HG02763 (cell line): ENCODE measurements around the gene CTTNBP2.

ENCODE experiments used
- ATAC-seq: cut with Tn5 transposase; IDR thresholded peaks from one replicate; pipeline ENCODE4 v1.9.1; 2021; ENCODE audit warnings: mild to moderate bottlenecking, moderate library complexity; ENCODE audit not compliant: unreplicated experiment

Gene CTTNBP2

GRCh38 chr7:117873310-117874190 lies at the start of gene CTTNBP2:
Gene CTTNBP2 (minus strand): TSS chr7:117873441. CDS start chr7:117873415, 26 bp downstream.
- ATAC-seq, result no peak

- no peak for ATAC-seq
These were observed 43.1 kb upstream of the CTTNBP2 start for GRCh38 chr7:117916309-117916708.

GRCh38 chr7:117912421-117912820 lies 39.2 kb upstream of the CTTNBP2 start:
- ATAC-seq, result no peak

- ATAC-seq, result no peak
These were observed 35.0 kb upstream of the CTTNBP2 start for GRCh38 chr7:117908031-117908795.

DNA sequence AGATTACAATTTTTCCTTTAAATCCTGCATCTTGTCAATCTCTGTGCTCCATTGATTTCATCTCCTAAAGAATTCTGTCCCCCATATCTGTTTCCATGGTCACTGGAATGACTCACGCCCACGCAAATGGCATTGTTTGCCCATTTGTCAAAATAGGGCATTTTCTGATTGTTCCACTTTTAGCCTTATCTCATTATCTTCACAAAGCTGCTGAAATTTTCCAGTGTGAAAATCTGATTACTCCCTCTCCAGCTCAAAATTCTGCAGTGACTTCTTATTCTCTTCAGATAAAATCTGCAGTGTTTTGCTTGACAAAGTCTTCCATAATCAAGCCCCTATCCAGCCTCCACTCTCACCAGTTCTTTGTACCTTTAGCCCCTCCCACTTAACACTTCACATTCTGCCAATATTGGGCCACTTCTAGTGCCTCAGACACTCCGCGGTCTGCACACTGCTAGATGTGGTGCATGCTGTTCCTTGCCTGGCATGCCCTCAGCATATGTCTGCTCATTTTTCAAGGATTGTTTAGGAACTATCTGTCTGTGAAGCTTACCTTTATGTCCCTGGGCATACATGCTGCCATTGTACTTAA lies 33.9 kb upstream of the CTTNBP2 start:
- no peak for ATAC-seq

DNA sequence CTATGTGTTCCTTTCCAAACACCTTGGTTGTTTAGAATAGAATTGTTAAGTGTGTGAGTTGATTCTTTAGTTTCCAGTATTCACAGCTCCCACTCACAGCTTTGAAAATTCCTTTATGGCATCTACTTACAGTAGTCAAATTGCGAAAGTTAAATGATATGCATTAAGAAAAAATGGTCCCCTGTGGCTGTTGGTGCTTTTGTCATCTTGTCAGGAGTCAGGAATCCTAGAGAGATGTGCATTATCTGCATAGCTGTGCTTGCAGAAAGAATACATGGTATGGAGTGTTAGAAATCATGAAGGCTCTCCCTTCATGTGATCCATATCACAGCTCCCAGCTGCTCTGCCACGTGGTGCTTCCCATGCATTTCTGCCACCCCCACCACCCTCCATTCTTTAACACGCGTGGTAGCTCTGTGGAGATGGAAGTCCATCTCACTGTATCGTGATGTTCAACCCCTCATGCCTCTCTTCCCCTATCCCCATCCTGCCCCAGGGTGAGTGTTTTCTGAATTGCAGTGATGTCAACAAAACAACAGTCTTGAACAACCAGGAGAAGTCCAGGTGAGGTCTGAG lies 29.2 kb upstream of the CTTNBP2 start:
- ATAC-seq, result no peak

- ATAC-seq, result no peak
These were observed 28.0 kb upstream of the CTTNBP2 start for GRCh38 chr7:117901089-117901797.

DNA sequence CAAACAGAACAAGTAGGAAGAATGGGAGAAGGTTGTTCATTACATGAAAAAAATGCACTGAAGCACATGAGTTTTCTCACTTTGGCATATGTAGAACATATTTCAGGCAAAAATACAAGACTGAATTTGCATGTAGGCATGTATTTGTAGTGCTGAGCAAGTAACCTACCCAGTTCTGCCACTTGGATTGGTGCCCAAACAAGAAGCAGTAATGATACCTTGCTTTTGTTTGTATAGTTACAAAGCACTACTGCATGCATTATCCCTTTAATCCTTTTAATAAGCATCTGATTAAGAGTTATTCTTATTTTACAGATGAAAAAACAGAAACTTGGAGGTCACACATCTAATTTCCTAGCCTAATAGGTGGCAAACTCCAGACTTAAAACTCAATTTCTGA lies 23.1 kb upstream of the CTTNBP2 start:
- no peak for ATAC-seq

GRCh38 chr7:117895276-117895675 lies 22.0 kb upstream of the CTTNBP2 start:
- ATAC-seq, result no peak

DNA sequence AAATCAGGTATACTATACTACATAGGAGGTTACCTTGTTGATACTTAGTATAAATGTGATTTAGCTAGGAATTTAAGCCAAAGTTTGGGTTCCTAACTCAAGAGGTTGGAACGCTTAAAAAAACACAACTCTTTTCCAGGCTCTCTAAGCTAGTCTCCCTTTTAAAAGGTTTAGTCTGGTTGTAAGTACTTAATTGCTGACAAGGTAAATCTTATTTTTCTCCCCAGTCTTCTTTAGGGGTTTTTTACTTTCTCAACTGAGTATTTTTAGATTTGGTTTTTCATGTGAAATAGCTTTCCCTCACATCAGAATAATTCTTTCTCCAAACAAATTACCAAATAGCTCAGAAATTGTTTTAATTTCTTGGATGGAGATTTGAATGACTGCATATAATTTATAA lies 20.8 kb upstream of the CTTNBP2 start:
- no peak for ATAC-seq

GRCh38 chr7:117892821-117893220 lies 19.6 kb upstream of the CTTNBP2 start:
- no peak for ATAC-seq

GRCh38 chr7:117889611-117890010 lies 16.4 kb upstream of the CTTNBP2 start:
- no peak for ATAC-seq

DNA sequence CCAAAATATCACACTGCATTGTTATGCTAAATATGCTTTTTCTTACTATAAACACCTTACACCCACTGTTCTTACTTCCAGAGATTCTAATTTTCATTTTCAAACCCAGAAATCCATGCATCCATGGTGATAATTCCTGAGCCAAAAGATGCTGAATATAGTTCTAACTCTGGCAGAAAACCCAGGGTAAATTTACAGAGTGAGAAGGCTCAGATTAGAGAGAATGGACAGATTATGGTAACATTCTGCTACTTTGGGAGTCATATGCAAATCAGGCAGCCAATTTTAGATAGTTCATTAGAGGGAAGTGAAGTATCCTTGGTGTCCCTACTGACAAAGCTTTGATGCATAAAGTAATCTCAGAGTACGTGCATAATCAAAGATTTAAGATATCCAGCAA lies 15.4 kb upstream of the CTTNBP2 start:
- ATAC-seq, result no peak

- no peak for ATAC-seq
These were observed 9.4 kb upstream of the CTTNBP2 start for GRCh38 chr7:117882594-117882993.

DNA sequence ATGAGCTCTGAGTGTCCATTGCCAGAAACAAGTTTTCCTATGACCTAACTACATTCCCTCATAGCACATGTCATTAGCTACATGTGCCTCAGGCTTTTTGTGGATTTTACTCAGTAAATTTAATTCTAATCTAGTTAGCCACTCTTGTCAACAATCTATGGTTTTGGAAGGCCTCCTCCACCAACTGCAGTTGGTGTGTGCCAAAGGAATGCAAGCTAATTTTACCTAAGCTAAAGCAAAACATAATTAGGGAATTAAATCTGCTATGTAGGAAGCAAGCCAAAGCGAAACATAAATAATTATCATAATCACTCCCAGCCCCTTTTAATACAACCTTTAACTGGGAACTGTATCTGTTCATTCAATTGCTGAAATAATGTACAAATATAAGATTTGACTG lies 3.5 kb upstream of the CTTNBP2 start:
- ATAC-seq, result no peak

DNA sequence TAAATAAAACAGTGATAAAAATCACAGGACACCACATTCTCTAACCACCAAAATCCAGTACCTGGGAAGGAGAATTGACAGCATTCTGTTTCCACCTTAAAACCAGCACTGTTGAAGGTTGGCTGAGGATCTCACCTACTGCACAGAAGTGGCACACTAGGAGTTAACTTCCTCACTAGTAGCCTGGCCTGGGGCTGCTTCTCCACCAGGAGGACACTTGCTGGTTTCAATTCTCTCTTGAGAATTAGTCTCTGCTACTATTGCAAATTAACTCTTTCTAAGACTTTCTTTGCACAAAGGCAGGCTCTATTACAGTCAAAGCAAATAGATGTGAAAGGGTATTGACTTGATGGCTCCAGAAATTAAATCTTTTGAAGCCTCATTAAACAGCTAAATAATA lies 2.3 kb upstream of the CTTNBP2 start:
- ATAC-seq, result no peak

DNA sequence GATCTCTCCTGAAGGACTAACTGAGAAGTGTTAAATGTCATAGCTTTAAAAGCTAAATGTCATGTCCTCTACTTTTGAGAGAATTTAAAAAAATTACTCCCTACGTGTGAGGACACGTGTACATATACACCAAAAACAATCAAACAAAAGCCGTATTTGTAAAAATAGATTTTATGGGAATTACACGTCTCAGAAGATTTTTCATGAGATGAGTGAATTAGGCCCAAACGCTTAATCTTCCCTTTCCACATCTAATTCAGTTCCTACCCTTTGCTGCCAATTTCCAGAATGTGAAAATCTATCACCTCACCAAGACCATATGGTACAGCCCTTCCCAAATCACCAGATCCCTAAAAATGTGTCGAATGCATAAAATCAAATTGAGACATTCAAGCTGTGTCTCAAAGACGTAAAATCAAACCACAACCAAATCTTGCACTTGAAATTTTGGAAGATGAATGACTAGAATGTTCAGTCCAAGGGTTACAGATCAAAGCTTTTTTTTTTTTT lies 1.0 kb upstream of the CTTNBP2 start:
- no peak for ATAC-seq

DNA sequence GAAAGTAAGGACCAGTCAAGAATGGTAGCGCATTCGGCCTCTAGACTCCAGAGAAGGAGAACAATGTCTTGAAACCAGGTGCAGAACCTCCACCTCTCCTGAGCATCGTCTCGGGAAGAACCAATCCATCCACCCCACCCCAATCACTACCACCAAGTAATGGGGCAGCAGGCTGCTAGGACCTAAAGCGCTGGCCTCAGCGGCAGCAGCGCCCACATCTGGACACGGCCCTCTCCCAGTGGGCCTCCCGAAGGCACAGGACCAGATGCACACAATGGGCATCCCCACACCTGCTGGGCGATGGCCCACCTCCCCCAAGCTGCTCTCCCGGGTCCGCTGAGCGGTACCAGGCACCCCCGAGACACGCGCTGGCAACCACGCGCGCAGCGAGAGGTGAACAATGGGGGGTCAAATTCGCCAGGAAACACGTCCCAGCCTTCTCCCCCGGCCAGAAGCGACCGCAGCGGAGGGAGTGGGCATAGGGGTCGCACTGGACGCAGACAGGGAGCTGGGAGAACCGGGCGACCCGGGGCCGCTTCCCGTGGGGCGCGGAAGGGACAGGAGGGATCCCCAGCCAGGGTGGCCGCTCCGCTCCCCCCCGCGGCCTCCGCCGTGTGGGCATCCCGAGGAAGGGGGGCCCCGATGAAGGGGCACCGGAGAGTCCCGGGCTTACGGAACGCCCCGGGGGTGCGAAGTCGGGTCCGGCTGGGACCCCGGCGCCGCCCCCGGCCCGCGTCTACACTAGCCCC lies 506 bp downstream of the CTTNBP2 start:
- no peak for ATAC-seq

DNA sequence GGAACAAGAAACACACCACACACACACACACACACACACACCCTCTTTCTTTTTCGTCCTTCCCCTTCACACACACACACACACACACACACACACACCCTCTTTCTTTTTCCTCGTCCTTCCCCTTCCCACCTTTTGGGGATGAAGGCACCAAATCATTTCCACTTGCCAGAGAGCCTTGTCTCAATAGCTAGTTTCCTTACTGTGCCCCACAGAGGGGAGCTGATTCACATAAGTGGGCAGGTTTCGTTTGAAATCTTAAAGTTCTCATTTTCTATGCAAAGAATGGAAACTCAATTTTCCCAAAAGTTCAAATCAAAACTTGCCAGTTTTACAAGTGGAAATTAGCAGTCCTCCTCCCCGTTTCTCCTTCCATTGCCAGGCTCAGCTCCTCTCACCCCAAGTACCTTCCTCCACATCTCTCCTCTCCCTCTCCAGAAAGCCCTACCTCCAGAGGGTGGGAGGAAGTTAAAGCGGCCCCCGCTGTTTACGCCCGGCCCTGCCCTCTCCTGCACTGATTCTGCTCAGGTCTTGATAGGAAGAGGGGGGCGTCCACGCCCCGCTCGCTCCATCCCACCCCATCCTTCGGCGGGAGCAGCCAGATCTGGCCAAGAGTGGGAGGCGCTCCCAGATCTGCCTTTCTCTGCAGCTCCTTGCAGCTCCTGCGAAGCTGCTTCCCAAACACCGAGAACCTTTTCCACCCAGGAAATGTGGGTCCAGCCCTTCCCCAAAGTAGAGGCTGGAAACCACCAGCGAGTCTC lies 1.3 kb downstream of the CTTNBP2 start:
- no peak for ATAC-seq
